ENCODE data around the gene SMIM27.
A peak's percentile ranks its signal among the peaks of the same experiment; 100 is the strongest.
"Not testable (repeated sequence)": the region's sequence is repeated elsewhere in the genome, so short reads cannot be mapped to it uniquely, and the experiment has no call there.

Gene SMIM27

GRCh38 chr9:32552172-32552872 lies at the start of gene SMIM27, which contains the start of gene TOPORS:
TSS of gene SMIM27 (plus strand) at chr9:32552327. CDS start at chr9:32552435, 108 bp downstream.
TSS of gene TOPORS (minus strand) at chr9:32552586. CDS start at chr9:32552436, 150 bp downstream.
- DNase-seq (ENCODE audit: low spot score): peak; percentile 71

- DNase-seq (ENCODE audit: low spot score): no peak
Measured at GRCh38 chr9:32502464-32502863, 49.7 kb upstream of the SMIM27 start.

GRCh38 chr9:32503008-32503407 lies 49.1 kb upstream of the SMIM27 start:
- DNase-seq (ENCODE audit: low spot score): no peak

GRCh38 chr9:32508728-32509127 lies 43.4 kb upstream of the SMIM27 start:
- DNase-seq (ENCODE audit: low spot score): no peak

- DNase-seq (ENCODE audit: low spot score): no peak
Measured at GRCh38 chr9:32516241-32516640, 35.9 kb upstream of the SMIM27 start.

- DNase-seq (ENCODE audit: low spot score): no peak
Measured at GRCh38 chr9:32518276-32518675, 33.9 kb upstream of the SMIM27 start.

GRCh38 chr9:32523910-32524309 lies 28.2 kb upstream of the SMIM27 start:
- no peak for DNase-seq (ENCODE audit: low spot score)

GRCh38 chr9:32524558-32524891 lies 27.6 kb upstream of the SMIM27 start:
- not testable (repeated sequence) for DNase-seq (ENCODE audit: low spot score)

GRCh38 chr9:32524892-32525708 lies 27.0 kb upstream of the SMIM27 start:
- no peak for DNase-seq (ENCODE audit: low spot score)

GRCh38 chr9:32525709-32526030 lies 26.5 kb upstream of the SMIM27 start:
- no peak for DNase-seq (ENCODE audit: low spot score)

GRCh38 chr9:32526041-32526706 lies 26.0 kb upstream of the SMIM27 start, which contains the start of gene RIGI:
TSS of gene RIGI (minus strand) at chr9:32526196. CDS start at chr9:32526166, 30 bp downstream.
- peak; percentile 38 for DNase-seq (ENCODE audit: low spot score)

- DNase-seq (ENCODE audit: low spot score): no peak
Measured at GRCh38 chr9:32526707-32527048, 25.4 kb upstream of the SMIM27 start.

GRCh38 chr9:32533336-32533735 lies 18.8 kb upstream of the SMIM27 start:
- DNase-seq (ENCODE audit: low spot score): no peak

- DNase-seq (ENCODE audit: low spot score): no peak
Measured at GRCh38 chr9:32533816-32534215, 18.3 kb upstream of the SMIM27 start.

- no peak for DNase-seq (ENCODE audit: low spot score)
Measured at GRCh38 chr9:32543047-32543446, 9.1 kb upstream of the SMIM27 start.

GRCh38 chr9:32545884-32546283 lies 6.2 kb upstream of the SMIM27 start:
- no peak for DNase-seq (ENCODE audit: low spot score)

GRCh38 chr9:32548213-32548612 lies 3.9 kb upstream of the SMIM27 start:
- not testable (repeated sequence) for DNase-seq (ENCODE audit: low spot score)

GRCh38 chr9:32550150-32550561 lies 2.0 kb upstream of the SMIM27 start:
- DNase-seq (ENCODE audit: low spot score): peak; percentile 20

GRCh38 chr9:32550562-32551275 lies 1.4 kb upstream of the SMIM27 start:
- DNase-seq (ENCODE audit: low spot score): peak; percentile 94

- DNase-seq (ENCODE audit: low spot score): peak; percentile 8
Measured at GRCh38 chr9:32551276-32552051, 663 bp upstream of the SMIM27 start.

GRCh38 chr9:32554107-32554506 lies 2.0 kb downstream of the SMIM27 start:
- no peak for DNase-seq (ENCODE audit: low spot score)

GRCh38 chr9:32554591-32554990 lies 2.5 kb downstream of the SMIM27 start:
- no peak for DNase-seq (ENCODE audit: low spot score)
